OCI-LY1 (cell line): ENCODE results near the gene CYFIP1.

Experiments used
- H2AFZ ChIP-seq: fragments of 200-600 bp; sonication (generic), shearing (Covaris generic); 2 replicates; pipeline ENCODE4 v1.6.0; 2014; ENCODE audit warnings: antibody characterized with exemption, mild to moderate bottlenecking, low read length
- H3F3A ChIP-seq: fragments of 200-600 bp; sonication (generic), shearing (Covaris generic); 2 replicates; pipeline ENCODE4 v1.6.0; 2014; ENCODE audit warnings: mild to moderate bottlenecking, antibody characterized with exemption, low read length, moderate library complexity; ENCODE audit not compliant: insufficient read depth
- H3K27ac ChIP-seq: fragments of 200-600 bp; sonication (generic); 2 replicates; pipeline ENCODE4 v1.5.1; 2014; ENCODE audit warnings: low read length, mixed run types, mild to moderate bottlenecking, low read depth; ENCODE audit not compliant: poor library complexity, severe bottlenecking
- H3K27me3 ChIP-seq: fragments of 200-600 bp; sonication (generic); 2 replicates; pipeline ENCODE4 v1.6.0; 2014; ENCODE audit warnings: antibody characterized with exemption, mild to moderate bottlenecking, low read length, moderate library complexity; ENCODE audit not compliant: insufficient read depth
- H3K36me3 ChIP-seq: fragments of 200-600 bp; sonication (generic); 2 replicates; pipeline ENCODE4 v1.6.1; 2014; ENCODE audit warnings: mild to moderate bottlenecking, antibody characterized with exemption, low read length, moderate library complexity, mixed read lengths; ENCODE audit not compliant: insufficient read depth
- H3K4me1 ChIP-seq: fragments of 200-600 bp; sonication (generic); 2 replicates; pipeline ENCODE4 v1.5.1; 2014; ENCODE audit warnings: mild to moderate bottlenecking, low read length, moderate library complexity; ENCODE audit not compliant: insufficient read depth, severe bottlenecking
- H3K4me2 ChIP-seq: fragments of 200-600 bp; sonication (generic), shearing (Covaris generic); 2 replicates; pipeline ENCODE4 v1.6.1; 2014; ENCODE audit warnings: low read length
- H3K4me3 ChIP-seq: fragments of 200-600 bp; sonication (generic); 2 replicates; pipeline ENCODE4 v1.5.1; 2014; ENCODE audit warnings: low read length, low read depth, mild to moderate bottlenecking, mixed read lengths; ENCODE audit not compliant: poor library complexity, severe bottlenecking
- H3K79me2 ChIP-seq: fragments of 200-600 bp; shearing (Covaris generic); 2 replicates; pipeline ENCODE4 v1.6.1; 2016; ENCODE audit warnings: mixed run types, low read length, mixed read lengths; ENCODE audit not compliant: insufficient read depth
- H3K9ac ChIP-seq: fragments of 200-600 bp; sonication (generic), shearing (Covaris generic); 2 replicates; pipeline ENCODE4 v1.6.1; 2014; ENCODE audit warnings: mild to moderate bottlenecking, low read length, mixed read lengths
- H3K9me2 ChIP-seq: fragments of 200-600 bp; sonication (generic), shearing (Covaris generic); 2 replicates; pipeline ENCODE4 v1.6.1; 2014; ENCODE audit warnings: low read depth, mild to moderate bottlenecking, low read length, mixed read lengths
- H3K9me3 ChIP-seq: fragments of 200-600 bp; shearing (Covaris generic); 2 replicates; pipeline ENCODE4 v1.6.1; 2014; ENCODE audit warnings: low read length, mixed read lengths
- H4K20me1 ChIP-seq: fragments of 200-600 bp; sonication (generic), shearing (Covaris generic); 2 replicates; pipeline ENCODE4 v1.6.0; 2016; ENCODE audit warnings: mild to moderate bottlenecking, low read length; ENCODE audit not compliant: insufficient read depth
- EZH2 ChIP-seq: fragments of 200-600 bp; sonication (generic), shearing (Covaris generic); IDR thresholded peaks from 2 replicates; pipeline ENCODE4 v1.8.0; 2017; ENCODE audit warnings: borderline replicate concordance, mixed run types, mild to moderate bottlenecking, antibody characterized with exemption, low read length, moderate library complexity, mixed read lengths
- TF ChIP-seq, protein P1 (sequence below): fragments of 200-600 bp; sonication (generic), shearing (Covaris generic); IDR thresholded peaks from 2 replicates; pipeline ENCODE4 v1.5.1; 2017; ENCODE audit warnings: mild to moderate bottlenecking, antibody characterized with exemption, low read length, moderate library complexity, mixed read lengths

Gene CYFIP1

DNA sequence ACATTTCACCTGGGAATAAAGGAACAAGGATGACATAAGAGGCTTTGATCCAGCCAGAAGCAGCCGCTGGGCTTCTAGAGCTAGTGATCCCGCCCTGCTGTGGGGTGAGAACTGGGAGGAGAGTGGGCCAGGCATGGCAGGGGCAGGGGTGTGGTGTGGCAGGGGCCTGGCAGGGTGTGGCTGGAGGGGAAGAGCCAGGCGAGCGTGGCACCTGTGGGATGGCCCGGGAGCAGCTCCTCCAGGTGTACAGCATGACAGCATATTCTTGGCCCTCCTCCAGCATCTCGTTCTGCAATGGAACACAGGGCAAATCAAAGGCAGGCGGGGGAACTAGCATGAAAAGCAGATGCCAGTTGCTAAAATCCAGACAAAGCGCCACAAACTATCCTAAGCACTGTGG, 35.5 kb downstream of the CYFIP1 start:
- Histone ChIP-seq H3K79me2 (no peaks in the 10 kb centered on the region), H4K20me1 (no peaks in the 10 kb centered on the region), H2AFZ (no peak overlapping the region), H3K36me3 (no peaks in the 10 kb centered on the region), H3K4me2 (no peak overlapping the region), H3F3A (no peaks in the 10 kb centered on the region), H3K27ac (no peak overlapping the region), H3K27me3 (peaks cover 3% of the 10 kb centered on the region; the same call in 1 of the 2 replicates), H3K9ac (no peak overlapping the region), H3K4me3 (no peak overlapping the region), H3K9me3 (no peaks in the 10 kb centered on the region), H3K4me1 (peaks cover 4% of the 10 kb centered on the region), H3K9me2 (no peaks in the 10 kb centered on the region)
- TF ChIP-seq, protein P1, sequence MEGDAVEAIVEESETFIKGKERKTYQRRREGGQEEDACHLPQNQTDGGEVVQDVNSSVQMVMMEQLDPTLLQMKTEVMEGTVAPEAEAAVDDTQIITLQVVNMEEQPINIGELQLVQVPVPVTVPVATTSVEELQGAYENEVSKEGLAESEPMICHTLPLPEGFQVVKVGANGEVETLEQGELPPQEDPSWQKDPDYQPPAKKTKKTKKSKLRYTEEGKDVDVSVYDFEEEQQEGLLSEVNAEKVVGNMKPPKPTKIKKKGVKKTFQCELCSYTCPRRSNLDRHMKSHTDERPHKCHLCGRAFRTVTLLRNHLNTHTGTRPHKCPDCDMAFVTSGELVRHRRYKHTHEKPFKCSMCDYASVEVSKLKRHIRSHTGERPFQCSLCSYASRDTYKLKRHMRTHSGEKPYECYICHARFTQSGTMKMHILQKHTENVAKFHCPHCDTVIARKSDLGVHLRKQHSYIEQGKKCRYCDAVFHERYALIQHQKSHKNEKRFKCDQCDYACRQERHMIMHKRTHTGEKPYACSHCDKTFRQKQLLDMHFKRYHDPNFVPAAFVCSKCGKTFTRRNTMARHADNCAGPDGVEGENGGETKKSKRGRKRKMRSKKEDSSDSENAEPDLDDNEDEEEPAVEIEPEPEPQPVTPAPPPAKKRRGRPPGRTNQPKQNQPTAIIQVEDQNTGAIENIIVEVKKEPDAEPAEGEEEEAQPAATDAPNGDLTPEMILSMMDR = no peak
- no peak for TF ChIP-seq EZH2

DNA sequence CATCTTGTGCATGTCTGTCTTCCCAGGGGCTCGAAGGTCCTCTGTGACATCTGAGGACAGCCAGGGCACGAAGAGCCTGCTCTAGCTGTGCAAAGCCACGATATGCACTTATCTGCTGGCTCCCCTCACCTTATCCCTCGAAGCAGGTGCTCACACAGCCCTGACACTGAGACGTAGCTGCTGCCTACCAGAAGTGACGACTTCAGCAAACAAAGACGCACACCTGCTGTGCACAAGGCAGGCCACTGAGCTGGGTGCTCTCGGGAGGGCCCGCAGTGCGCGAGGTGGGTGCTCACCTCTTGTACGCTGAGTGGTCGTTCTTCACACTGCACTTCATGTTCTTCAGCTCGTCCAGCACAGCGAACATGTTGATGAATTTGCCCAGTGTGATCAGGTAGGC, 37.3 kb downstream of the CYFIP1 start:
- no peak overlapping the region for H3K4me3 ChIP-seq
- H3K27ac ChIP-seq = no peak overlapping the region
- peaks cover 3% of the 10 kb centered on the region; the same call in 1 of the 2 replicates for H3K27me3 ChIP-seq
- no peak for TF ChIP-seq EZH2
- TF ChIP-seq, protein P1 = no peak
- H3K9ac ChIP-seq = no peak overlapping the region
- H3F3A ChIP-seq = no peaks in the 10 kb centered on the region
- H3K9me2 ChIP-seq = no peaks in the 10 kb centered on the region
- no peaks in the 10 kb centered on the region for H4K20me1 ChIP-seq
- H2AFZ ChIP-seq = no peak overlapping the region
- no peaks in the 10 kb centered on the region for H3K4me1 ChIP-seq
- H3K9me3 ChIP-seq = no peaks in the 10 kb centered on the region
- H3K79me2 ChIP-seq = no peaks in the 10 kb centered on the region
- H3K4me2 ChIP-seq = no peak overlapping the region
- no peaks in the 10 kb centered on the region for H3K36me3 ChIP-seq

DNA sequence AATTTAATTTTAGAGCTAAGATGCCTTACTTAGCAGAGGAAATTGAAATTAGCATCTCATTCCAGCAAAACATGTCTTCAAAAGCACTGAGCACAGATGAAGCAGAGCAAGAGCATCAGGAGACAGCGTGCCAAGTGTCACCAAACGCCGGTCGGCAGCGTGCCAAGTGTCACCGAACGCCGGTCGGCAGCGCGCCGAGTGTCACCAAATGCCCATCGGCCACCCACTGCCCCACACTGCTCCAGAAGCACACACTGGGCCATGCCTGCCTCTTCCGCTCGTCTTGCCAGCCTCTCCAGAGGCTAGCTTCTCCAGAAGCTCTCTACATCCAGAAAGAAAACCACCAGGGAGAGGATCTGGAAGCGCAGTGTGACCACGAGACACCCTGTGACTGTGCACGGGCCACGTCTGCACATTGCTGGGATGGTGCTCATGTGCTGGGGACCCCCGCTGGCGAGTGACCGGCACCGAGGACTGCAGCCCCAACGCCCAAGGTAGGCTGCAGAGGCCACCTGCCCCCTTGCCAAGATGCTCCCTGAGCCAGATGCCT, 37.8 kb downstream of the CYFIP1 start:
- Histone ChIP-seq H3K4me2 (no peak overlapping the region), H3K4me1 (no peaks in the 10 kb centered on the region), H3K4me3 (no peak overlapping the region), H3F3A (no peaks in the 10 kb centered on the region), H3K9me2 (no peaks in the 10 kb centered on the region), H2AFZ (no peak overlapping the region), H3K9me3 (no peaks in the 10 kb centered on the region), H3K36me3 (no peaks in the 10 kb centered on the region), H3K27ac (no peak overlapping the region), H3K9ac (no peak overlapping the region), H3K79me2 (no peaks in the 10 kb centered on the region), H4K20me1 (no peaks in the 10 kb centered on the region), H3K27me3 (peaks cover 3% of the 10 kb centered on the region; the same call in 1 of the 2 replicates)
- no peak for TF ChIP-seq EZH2
- TF ChIP-seq, protein P1 = no peak
